ENCODE results near the gene DOCK1. TPM values are rescaled to one million over a fixed set of nuclear protein-coding genes. Genes with fewer than 3 reads are reported as not detected.
A peak's percentile ranks its signal among the peaks of the same experiment; 100 is the strongest.

DOCK1 gene
- total RNA-seq, 1 donor from 2014 or later, result 72.6 TPM

- H3K4me1 Mint-ChIP-seq, result peaks cover 22% of the 10 kb centered on the region
- no peaks in the 10 kb centered on the region for H3K9me3 ChIP-seq (ENCODE audit: low read depth)
- H3K4me3 ChIP-seq, result peak overlapping the region; percentile 97
- peak overlapping the region; percentile 89 for H3K4me2 ChIP-seq
- no peak overlapping the region for H3K9ac ChIP-seq
- no peak overlapping the region for H3K27ac ChIP-seq
- no peaks in the 10 kb centered on the region for H3K4me1 ChIP-seq
- no peak for DNase-seq (ENCODE audit: low spot score)
- no peaks in the 10 kb centered on the region for H3K27me3 ChIP-seq
- no peaks in the 10 kb centered on the region for H3K36me3 ChIP-seq
- TF ChIP-seq EZH2phosphoT487 (IDR thresholded peaks at IDR 0.05) (no peak), CTCF (IDR thresholded peaks at IDR 0.05) (no peak), EZH2 (IDR thresholded peaks at IDR 0.05) (no peak)
- H4K20me1 ChIP-seq (ENCODE audit: low read depth), result peaks cover 49% of the 10 kb centered on the region
- H3K27ac Mint-ChIP-seq, result peak overlapping the region; percentile 85
- no peaks in the 10 kb centered on the region for H3F3A ChIP-seq (ENCODE audit: low read depth)
- no peak overlapping the region for H2AFZ ChIP-seq (replicated peaks)
- H3K79me2 ChIP-seq (ENCODE audit: low read depth), result peaks cover 69% of the 10 kb centered on the region
- H3K9me3 Mint-ChIP-seq, result peaks cover 5% of the 10 kb centered on the region
- peak overlapping the region; percentile 94 for H3K4me3 Mint-ChIP-seq
- H3K27me3 Mint-ChIP-seq (ENCODE audit: insufficient read depth, low read depth), result peaks cover 12% of the 10 kb centered on the region
- H3K36me3 Mint-ChIP-seq, result peaks cover 11% of the 10 kb centered on the region
Measured at GRCh38 chr10:126906704-126907422, 1.6 kb downstream of the DOCK1 start.

GRCh38 chr10:126907423-126907970, 2.3 kb downstream of the DOCK1 start:
- no peak overlapping the region for H3K27ac ChIP-seq
- Mint-ChIP-seq H3K27me3 (ENCODE audit: insufficient read depth, low read depth) (peaks cover 11% of the 10 kb centered on the region), H3K4me3 (peak overlapping the region; percentile 94), H3K36me3 (peaks cover 7% of the 10 kb centered on the region), H3K9me3 (peaks cover 5% of the 10 kb centered on the region), H3K27ac (no peak overlapping the region), H3K4me1 (peaks cover 22% of the 10 kb centered on the region)
- peak; percentile 6 for TF ChIP-seq CTCF (IDR thresholded peaks at IDR 0.05)
- no peak for TF ChIP-seq EZH2phosphoT487 (IDR thresholded peaks at IDR 0.05)
- no peak for TF ChIP-seq EZH2 (IDR thresholded peaks at IDR 0.05)
- no peak overlapping the region for H3K9ac ChIP-seq
- H4K20me1 ChIP-seq (ENCODE audit: low read depth), result peaks cover 49% of the 10 kb centered on the region
- no peak overlapping the region for H3K4me2 ChIP-seq
- no peaks in the 10 kb centered on the region for H3K27me3 ChIP-seq
- H3K4me1 ChIP-seq, result no peaks in the 10 kb centered on the region
- no peak overlapping the region for H3K4me3 ChIP-seq
- H3K9me3 ChIP-seq (ENCODE audit: low read depth), result no peaks in the 10 kb centered on the region
- no peak for DNase-seq (ENCODE audit: low spot score)
- H3K36me3 ChIP-seq, result no peaks in the 10 kb centered on the region
- no peaks in the 10 kb centered on the region for H3F3A ChIP-seq (ENCODE audit: low read depth)
- no peak overlapping the region for H2AFZ ChIP-seq (replicated peaks)
- peaks cover 75% of the 10 kb centered on the region for H3K79me2 ChIP-seq (ENCODE audit: low read depth)

- Histone ChIP-seq H3K4me3 (no peak overlapping the region), H4K20me1 (ENCODE audit: low read depth) (peaks cover 49% of the 10 kb centered on the region), H3K9me3 (ENCODE audit: low read depth) (no peaks in the 10 kb centered on the region), H3K4me1 (no peaks in the 10 kb centered on the region), H3K9ac (no peak overlapping the region), H3K27ac (no peak overlapping the region), H3K27me3 (no peaks in the 10 kb centered on the region), H2AFZ (replicated peaks) (no peak overlapping the region), H3F3A (ENCODE audit: low read depth) (no peaks in the 10 kb centered on the region), H3K79me2 (ENCODE audit: low read depth) (peaks cover 83% of the 10 kb centered on the region), H3K36me3 (no peaks in the 10 kb centered on the region), H3K4me2 (no peak overlapping the region)
- Mint-ChIP-seq H3K27ac (no peak overlapping the region), H3K9me3 (peaks cover 5% of the 10 kb centered on the region), H3K36me3 (peaks cover 7% of the 10 kb centered on the region), H3K4me1 (peaks cover 22% of the 10 kb centered on the region), H3K27me3 (ENCODE audit: insufficient read depth, low read depth) (peaks cover 11% of the 10 kb centered on the region), H3K4me3 (no peak overlapping the region)
- DNase-seq (ENCODE audit: low spot score), result no peak
- TF ChIP-seq CTCF (IDR thresholded peaks at IDR 0.05) (no peak), EZH2 (IDR thresholded peaks at IDR 0.05) (no peak), EZH2phosphoT487 (IDR thresholded peaks at IDR 0.05) (no peak)
Measured at GRCh38 chr10:126908225-126908624, 3.0 kb downstream of the DOCK1 start.
